GM20431 (cell line): ENCODE data around the gene PCSK5.
"Not testable (repeated sequence)": the region's sequence is repeated elsewhere in the genome, so short reads cannot be mapped to it uniquely, and the experiment has no call there.

Experiments
- in situ Hi-C: fragments of 300-500 bp; cut with MseI, MboI; formaldehyde crosslinking; loops from one replicate; pipeline ENCODE4 v1.15.0; 2020; ENCODE audit warnings: low sequenced_read_pairs; ENCODE audit not compliant: unreplicated experiment

PCSK5 gene

DNA sequence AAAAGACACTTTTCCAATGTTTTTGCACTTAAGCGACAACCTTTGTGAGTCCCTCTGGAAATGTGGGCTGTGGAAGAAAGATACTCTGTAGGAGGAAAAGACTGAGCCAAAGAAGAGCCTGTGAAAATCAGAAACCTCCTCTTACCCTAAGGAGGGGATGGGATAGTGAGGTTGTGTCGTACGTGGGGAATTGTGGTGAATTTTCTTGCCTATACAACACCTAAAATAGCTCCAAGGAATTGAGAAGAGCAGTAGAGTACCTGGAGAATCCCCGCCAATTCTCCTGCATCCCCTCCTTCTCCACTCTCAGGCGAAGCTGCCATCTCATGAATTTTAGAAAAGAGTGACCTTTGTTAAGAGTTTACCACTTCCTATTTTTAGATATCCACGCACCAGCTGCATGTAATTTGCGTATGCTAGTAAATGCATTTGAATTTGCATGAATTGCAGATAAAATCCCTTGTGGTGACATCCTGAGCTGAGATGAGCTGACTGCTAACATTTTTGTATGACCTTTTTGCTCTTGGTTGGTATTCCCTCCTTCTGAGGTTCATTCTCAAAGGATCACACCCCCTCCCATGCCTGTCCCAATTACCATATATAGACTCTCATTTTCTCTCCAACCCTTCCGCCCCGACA, 147.2 kb downstream of the PCSK5 start:
- in situ Hi-C loops = no loop called here

DNA sequence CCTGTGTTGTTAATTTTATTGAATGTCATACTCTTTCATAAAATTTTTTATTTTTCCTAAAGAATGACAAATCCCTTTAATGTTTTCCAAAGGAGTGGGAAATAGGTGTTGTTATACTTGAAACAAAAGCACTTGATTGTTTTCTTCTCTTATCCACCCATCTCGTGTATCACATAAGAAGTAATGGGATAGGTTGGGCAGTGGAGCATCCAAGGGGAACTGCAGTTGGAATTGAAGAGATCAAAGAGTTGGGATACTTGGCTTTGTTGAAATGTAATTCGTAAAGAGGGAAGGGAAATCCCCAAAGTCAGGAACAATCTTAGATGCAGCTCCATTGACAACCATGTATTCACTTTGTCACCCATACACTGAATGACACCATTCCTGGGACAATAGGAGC, 148.0 kb downstream of the PCSK5 start:
- in situ Hi-C loops = no loop called here

GRCh38 chr9:76044266-76044819, 153.9 kb downstream of the PCSK5 start:
- in situ Hi-C loops = no loop called here

GRCh38 chr9:76045221-76045620, 154.7 kb downstream of the PCSK5 start:
- in situ Hi-C loops = no loop called here

DNA sequence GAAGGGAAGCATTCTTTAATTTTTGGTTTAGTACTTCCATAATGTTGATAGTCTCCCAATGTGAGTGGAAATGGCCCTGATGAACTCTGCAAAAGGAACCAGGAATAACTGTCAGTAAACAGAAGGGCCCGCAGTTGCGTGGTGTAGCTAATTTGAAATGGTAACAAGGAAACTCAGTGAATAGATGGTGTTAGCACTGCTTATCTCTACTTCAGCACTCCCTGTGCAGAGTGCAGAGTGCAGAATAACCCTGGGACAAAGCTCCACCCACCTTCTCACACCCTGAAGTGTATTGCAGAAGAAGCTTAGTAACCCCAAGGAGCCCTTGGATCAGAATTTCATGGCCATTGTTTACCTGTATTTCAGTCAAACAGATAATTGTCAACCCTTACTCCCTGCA, 158.9 kb downstream of the PCSK5 start:
- in situ Hi-C loops = no loop called here

GRCh38 chr9:76067696-76068095, 177.2 kb downstream of the PCSK5 start:
- in situ Hi-C loops = no loop called here

DNA sequence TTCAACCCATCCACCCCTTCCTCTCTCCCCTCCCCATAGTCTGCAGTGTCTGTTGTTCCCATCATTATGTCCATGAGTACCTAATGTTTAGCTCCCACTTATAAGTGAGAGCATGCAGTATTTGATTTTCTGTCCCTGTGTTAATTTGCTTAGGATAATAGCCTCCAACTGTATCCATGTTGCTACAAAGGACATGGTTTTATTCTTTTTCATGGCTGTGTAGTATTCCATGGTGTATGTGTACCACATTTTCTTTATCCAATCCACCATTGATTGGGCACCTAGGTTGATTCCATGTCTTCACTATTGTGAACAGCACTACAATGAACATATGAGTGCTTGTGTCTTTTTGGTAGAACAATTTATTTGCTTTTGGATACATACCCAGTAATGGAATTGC, 187.1 kb downstream of the PCSK5 start:
- in situ Hi-C loops = no loop called here

DNA sequence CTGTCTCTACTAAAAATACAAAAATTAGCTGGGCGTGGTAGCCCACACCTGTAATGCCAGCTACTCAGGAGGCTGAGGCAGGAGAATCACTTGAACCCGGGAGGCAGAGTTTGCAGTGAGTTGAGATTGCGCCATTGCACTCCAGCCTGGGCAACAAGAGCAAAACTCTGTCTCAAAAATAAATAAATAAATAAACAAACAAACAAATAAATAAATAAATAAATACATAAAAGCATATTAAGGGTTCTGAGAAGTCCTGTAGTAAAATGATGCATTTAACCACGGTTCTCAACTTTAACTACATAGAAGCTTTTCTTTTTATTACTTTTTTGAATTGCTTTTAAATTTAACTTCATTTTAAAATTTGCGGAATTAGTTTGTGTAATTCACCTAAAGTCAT, 190.8 kb downstream of the PCSK5 start:
- in situ Hi-C loops = not testable (repeated sequence)

- in situ Hi-C loops = no loop called here
These were observed 191.6 kb downstream of the PCSK5 start for GRCh38 chr9:76082057-76082456.

- in situ Hi-C loops = no loop called here
These were observed 195.1 kb downstream of the PCSK5 start for GRCh38 chr9:76085596-76085995.

DNA sequence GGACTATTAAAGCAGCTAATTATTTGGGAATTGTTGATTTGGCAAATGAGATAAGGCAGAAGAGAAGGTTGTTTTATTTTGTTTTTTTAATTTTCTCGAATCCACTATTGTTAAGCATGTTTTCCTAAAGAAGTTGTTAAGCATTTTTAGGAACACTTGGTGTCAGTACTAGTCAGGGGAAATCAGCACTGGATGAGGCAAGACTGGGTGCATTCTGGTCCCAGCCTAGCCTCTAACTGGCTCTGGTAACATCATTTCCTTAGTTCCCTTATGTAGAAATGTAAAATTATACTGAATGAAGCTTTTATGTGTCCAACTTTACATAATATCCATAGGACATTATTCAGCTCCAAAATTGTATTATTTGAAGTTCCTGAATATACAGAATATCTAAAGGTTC, 196.1 kb downstream of the PCSK5 start:
- in situ Hi-C loops = no loop called here

GRCh38 chr9:76087976-76088375, 197.5 kb downstream of the PCSK5 start:
- in situ Hi-C loops = no loop called here

GRCh38 chr9:76090330-76090729, 199.9 kb downstream of the PCSK5 start:
- in situ Hi-C loops = no loop called here

- in situ Hi-C loops = no loop called here
These were observed 200.4 kb downstream of the PCSK5 start for GRCh38 chr9:76090909-76091308.

DNA sequence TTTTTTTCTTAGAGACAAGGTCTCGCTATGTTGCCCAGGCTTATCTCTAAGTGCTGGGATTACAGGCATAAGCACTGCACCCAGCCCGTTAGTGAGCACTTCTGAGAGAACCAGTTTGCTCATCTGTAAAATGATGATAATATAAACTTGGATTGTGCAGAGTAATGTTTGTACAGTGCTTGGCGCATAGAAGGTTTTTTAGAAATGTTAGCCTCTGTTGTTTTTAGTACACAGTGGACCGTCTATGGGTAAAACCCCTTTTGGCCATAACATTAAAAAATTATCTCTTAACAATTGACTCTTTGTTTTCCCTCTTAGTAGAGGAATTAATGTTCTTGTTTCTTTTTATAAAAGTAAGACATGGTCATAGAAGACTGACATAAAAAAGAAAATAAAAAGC, 202.1 kb downstream of the PCSK5 start:
- in situ Hi-C loops = no loop called here

DNA sequence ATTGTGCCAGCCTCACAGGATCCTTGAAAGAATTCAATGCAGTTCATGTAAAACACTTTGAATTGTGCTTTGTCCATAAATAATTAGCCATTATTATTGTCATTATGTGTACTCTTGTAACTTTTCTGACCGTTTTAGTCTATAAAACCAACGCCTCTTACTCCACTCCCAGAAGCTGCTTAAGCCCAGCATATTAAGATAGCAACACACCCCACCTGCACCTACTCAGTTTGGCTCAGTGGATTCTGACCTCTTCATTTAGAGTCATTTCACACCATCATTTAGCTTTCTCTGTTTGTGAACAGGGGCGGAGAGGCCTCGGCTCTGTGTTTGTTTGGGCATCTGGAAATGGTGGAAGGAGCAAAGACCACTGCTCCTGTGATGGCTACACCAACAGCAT, 205.1 kb downstream of the PCSK5 start:
- in situ Hi-C loops = no loop called here

- in situ Hi-C loops = no loop called here
These were observed 209.0 kb downstream of the PCSK5 start for GRCh38 chr9:76099516-76099915.

DNA sequence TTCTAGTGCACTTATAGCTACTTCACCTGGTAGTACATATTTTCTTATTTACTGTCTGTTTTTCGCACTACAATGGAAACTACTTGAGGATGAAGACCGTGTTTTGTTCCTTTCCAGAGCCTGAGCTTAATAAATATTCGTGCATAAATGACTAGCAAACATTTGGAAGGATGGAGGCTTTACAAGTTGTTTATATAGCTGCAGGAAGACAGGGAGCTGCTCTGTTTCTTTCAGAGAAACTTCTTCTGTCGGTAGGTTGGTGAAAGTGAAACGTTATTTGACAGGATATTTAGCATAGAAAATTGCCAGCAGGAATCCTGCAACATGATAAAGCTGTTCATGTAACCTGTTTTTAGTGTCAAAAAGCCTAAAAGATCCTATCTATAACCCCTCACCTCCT, 210.6 kb downstream of the PCSK5 start:
- in situ Hi-C loops = no loop called here

DNA sequence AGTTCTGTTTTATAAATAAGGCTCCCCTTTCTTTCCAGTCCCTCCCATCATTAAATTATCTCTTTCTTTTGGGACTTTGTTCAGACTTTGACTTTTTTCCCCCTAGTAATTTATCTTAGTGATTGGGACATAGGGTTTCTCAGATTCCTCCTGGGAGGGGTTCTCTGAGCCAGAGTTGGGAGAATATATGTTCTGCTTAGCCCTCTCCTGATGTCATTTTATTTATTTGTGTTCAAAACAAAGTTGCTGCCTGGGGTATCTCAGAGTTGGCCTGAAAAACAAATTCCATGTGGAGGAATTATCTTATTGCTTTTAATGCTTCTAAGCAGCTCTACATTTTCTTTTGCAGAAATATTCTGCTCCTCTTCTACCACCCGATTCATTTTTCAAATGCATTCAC, 211.0 kb downstream of the PCSK5 start:
- in situ Hi-C loops = no loop called here

GRCh38 chr9:76101947-76102346, 211.5 kb downstream of the PCSK5 start:
- in situ Hi-C loops = no loop called here

- in situ Hi-C loops = no loop called here
These were observed 213.2 kb downstream of the PCSK5 start for GRCh38 chr9:76103531-76104315.

GRCh38 chr9:76107482-76107881, 217.0 kb downstream of the PCSK5 start:
- in situ Hi-C loops = no loop called here
